GM19463 (cell line): ENCODE results near the gene AGFG2.

ENCODE experiments used
- ATAC-seq: cut with Tn5 transposase; IDR thresholded peaks from one replicate; pipeline ENCODE4 v1.9.1; 2021; ENCODE audit warnings: mild to moderate bottlenecking, moderate library complexity; ENCODE audit not compliant: unreplicated experiment

AGFG2 gene

DNA sequence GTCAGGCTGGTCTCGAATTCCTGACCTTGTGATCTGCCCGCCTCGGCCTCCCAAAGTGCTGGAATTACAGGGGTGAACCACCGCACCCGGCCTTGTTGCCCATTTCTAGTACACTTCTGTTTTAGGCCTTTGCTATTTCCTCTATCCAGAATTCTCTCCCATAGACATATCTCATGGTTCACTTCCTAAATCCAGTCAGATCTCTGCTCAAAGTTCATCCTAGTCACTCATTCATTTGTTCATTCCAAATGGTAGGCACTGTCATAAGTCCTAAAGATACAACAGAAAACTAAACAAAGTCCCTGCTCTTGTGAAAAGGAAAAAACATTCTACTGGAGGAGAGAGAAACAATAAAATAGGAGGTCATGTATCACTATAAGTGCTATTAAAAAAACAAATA is 71.0 kb downstream of the AGFG2 start:
- ATAC-seq = no peak

GRCh38 chr7:100611983-100612729 is 73.2 kb downstream of the AGFG2 start, which contains the start of gene MOSPD3:
TSS of gene MOSPD3 (plus strand) at chr7:100612540. CDS start at chr7:100612792, 252 bp downstream.
- ATAC-seq = peak; percentile 92

- no peak for ATAC-seq
Measured at GRCh38 chr7:100612730-100613390, 73.9 kb downstream of the AGFG2 start.

- ATAC-seq = no peak
Measured at GRCh38 chr7:100613412-100614175, 74.6 kb downstream of the AGFG2 start.

- ATAC-seq = no peak
Measured at GRCh38 chr7:100614308-100614861, 75.4 kb downstream of the AGFG2 start.
